GM18499 (cell line): ENCODE data around the gene STK11.
"Not testable (repeated sequence)": the region's sequence is repeated elsewhere in the genome, so short reads cannot be mapped to it uniquely, and the experiment has no call there.

Experiments used
- ATAC-seq: cut with Tn5 transposase; IDR thresholded peaks from one replicate; pipeline ENCODE4 v1.9.1; 2021; ENCODE audit warnings: moderate number of reproducible peaks; ENCODE audit not compliant: insufficient read depth, unreplicated experiment

The STK11 gene

GRCh38 chr19:1168572-1169410, 36.8 kb upstream of the STK11 start:
- no peak for ATAC-seq

GRCh38 chr19:1169411-1169791, 36.2 kb upstream of the STK11 start:
- no peak for ATAC-seq

GRCh38 chr19:1169921-1170885, 35.4 kb upstream of the STK11 start:
- ATAC-seq = no peak

GRCh38 chr19:1170938-1171754, 34.4 kb upstream of the STK11 start:
- ATAC-seq = no peak

GRCh38 chr19:1171755-1172352, 33.7 kb upstream of the STK11 start:
- no peak for ATAC-seq

- ATAC-seq = no peak
These were observed 33.0 kb upstream of the STK11 start for GRCh38 chr19:1172353-1173158.

- ATAC-seq = no peak
These were observed 32.3 kb upstream of the STK11 start for GRCh38 chr19:1173159-1173844.

- ATAC-seq = no peak
These were observed 31.5 kb upstream of the STK11 start, which contains the start of gene SBNO2 for GRCh38 chr19:1173845-1174809. Gene SBNO2, minus strand, starts transcription at chr19:1174268. Its CDS starts 19,992 bp downstream, at chr19:1154276.

- ATAC-seq = no peak
These were observed 28.1 kb upstream of the STK11 start for GRCh38 chr19:1177322-1178114.

GRCh38 chr19:1181606-1182005, 24.0 kb upstream of the STK11 start:
- no peak for ATAC-seq

GRCh38 chr19:1182068-1182467, 23.5 kb upstream of the STK11 start:
- no peak for ATAC-seq

GRCh38 chr19:1182727-1183126, 22.9 kb upstream of the STK11 start:
- ATAC-seq = no peak

GRCh38 chr19:1183543-1184172, 21.9 kb upstream of the STK11 start:
- no peak for ATAC-seq

- ATAC-seq = no peak
These were observed 16.2 kb upstream of the STK11 start for GRCh38 chr19:1189419-1189818.

- no peak for ATAC-seq
These were observed 6.0 kb upstream of the STK11 start for GRCh38 chr19:1199531-1199930.

- not testable (repeated sequence) for ATAC-seq
These were observed 5.0 kb upstream of the STK11 start for GRCh38 chr19:1200614-1201013.
